ENCODE measurements around the gene OR4Q3.
"Not testable (repeated sequence)": the region's sequence is repeated elsewhere in the genome, so short reads cannot be mapped to it uniquely, and the experiment has no call there.

Gene OR4Q3

DNA sequence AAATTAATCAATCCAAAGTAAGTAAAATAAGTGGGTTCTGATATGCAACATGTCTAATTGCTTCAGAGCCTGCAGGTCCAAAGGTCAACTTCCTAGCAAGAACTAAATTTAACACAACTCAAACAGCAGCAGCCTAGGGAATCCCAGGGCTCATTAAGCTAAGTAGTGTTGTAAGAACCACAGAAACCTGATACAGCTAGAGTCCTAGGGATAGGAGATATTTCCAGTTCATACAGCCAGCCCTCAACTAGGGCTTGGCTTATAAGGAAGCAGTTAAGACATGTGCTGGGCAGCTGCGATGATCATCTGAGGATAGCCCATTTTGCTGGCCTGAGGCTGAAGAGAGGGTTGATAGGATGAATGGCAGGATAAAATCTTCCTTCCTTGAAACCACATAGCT, at the start of gene OR4Q3:
TSS of gene OR4Q3 (plus strand) at position 316 of the 400 bp plus-strand sequence.
- DNase-seq, result no peak

DNA sequence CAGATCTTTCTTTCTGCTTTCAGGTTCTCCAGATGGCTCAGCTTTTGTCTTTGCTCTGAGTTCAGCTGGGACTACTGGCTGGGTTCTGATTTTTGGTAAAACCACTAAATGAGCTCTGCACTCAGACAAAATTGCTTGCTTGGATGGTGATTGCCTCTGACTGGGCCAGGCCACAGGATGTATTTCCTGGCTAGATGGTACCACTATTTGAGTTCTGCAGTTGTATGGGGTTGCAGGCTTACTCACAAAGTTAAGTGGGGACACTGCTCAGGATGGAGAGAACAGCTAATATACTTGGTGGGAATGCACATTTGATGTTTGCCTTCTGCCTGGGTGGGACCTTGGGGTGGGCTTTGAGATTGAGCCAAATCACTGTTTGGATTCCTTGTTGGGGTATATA, 14.0 kb upstream of the OR4Q3 start:
- DNase-seq, result no peak

DNA sequence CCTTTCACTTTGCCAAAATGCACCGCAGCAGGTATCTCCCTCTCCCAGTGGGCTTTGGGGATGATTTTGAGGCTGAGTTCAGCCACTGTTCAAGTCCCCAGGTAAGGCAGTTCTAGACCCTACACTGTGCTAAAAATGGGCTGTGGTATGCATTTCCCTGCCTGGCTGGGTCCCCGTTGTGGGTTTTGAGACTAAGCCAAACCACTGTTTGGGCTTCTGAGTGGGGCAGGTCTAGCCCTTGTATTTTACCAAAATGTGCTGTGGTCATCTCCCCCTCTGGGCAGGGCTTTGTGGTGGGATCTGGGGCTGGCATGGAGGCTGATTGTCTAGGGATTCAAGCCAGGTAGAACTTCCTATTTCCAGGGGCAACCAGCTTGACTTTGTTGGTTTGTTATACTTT, 13.6 kb upstream of the OR4Q3 start:
- no peak for DNase-seq

DNA sequence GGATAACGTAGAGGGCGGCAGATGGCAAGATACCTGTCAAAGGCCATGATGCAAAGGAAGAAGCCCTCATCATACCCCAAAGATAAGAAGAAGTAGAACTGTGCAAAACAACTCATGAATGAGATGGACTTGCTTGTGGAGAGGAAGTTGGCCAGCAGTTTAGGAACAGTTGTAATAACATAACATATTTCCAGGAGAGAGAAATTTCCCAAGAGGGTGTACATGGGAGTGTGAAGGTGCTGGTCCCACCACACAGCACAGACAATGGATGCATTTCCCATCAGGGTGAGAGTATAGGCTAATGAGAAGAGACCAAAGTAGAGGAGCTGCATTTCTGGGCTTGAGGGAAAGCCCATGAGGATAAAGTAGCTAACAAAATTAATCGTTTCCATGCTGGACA, 9.5 kb upstream of the OR4Q3 start:
- DNase-seq, result not testable (repeated sequence)

DNA sequence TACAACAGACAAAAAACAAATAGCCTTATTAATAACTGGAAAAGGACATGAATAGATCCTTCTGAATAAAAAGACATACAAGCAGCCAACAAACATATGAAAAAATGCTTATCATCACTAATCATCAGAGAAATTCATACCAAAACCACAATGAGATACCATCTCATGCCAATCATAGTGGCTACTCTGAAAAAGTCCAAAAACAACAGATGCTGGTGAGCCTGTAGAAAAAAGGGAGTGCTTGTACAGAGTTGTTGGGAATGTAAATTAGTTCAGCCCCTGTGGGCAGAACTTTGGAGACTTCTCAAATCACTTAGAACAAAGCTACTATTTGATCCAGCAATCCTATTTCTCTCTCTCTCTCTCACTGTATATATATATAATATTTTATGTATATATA, 8.9 kb downstream of the OR4Q3 start:
- not testable (repeated sequence) for DNase-seq

DNA sequence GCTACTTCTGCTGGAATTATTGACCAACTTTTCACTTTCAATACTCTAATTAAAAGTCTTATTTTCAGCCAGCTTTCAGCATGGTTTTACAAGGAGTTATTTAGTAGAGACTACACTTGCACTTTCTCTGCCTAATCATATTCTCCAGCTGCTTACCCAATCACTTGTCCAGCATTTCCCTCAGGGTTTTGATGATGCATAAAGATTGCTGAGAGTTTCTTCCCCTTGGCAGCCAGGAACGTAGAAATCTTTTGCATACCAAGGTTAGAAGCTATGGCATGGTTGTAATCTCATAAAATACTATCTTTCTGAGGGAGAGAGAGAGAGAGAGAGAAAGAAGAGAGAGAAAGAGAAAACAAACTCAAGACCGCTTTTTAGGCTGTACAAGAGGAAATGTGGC, 10.8 kb downstream of the OR4Q3 start:
- DNase-seq, result no peak

DNA sequence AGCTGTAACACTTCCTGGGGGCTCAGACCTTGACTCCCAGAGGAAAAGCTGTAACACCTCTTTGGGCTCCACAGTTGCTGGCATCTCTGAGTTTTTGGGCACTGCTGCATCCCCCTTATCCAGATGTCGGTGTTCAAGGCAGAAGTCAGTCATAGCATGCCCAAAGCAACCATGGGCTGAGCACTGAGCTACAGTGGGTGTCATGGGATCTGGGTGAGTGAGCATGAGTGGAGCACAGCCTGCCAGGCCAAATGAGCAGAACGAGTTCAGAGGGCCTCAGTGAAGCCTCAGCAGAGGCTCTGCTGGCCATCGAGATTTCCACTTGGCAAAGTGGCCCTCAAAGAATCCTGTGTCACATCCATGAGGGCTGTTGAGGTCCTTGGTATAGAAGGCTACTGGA, 28.1 kb downstream of the OR4Q3 start:
- not testable (repeated sequence) for DNase-seq

DNA sequence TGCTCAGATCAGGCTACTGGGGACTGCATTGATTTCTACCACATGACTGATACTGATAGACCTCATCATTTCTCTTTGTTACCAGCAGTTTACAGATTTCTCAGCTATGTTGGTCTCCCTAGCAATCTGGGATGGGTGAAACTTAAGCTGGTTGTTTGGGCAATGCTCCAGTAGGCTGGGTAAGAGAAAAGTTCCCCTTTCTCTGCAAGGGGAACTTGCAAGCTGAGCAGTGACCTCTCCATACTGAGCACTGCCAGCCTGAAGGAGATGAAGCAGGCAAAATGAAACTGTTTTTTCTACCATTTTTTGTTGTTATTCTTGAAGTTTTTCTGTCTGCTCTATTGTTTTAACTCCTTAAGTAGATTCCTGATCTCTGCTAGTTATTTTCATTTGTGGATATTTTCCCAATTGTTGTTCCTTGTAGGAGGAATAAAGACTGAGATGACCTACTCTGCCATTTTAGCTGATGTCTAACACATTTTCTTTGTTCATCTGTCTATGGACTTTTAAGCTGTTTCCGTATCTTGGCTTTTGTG, 28.6 kb downstream of the OR4Q3 start:
- DNase-seq, result no peak

DNA sequence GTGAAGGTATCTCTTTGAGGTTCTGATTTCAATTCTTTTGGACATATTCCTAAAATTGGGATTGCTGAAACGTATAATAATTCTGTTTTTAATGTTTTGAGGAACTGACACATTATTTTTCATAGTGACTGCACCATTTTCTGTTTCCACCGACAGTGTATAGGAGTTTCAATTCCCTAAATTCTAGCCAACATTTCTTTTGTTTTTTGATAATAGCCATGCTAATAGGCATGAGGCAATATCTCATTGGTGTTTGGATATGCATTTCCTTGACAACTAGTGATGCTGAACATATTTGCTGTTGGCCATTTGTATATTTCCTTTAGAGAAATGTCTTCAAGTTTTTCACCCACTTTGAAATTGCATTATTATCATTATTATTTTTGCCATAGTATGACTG, 29.1 kb downstream of the OR4Q3 start:
- not testable (repeated sequence) for DNase-seq

DNA sequence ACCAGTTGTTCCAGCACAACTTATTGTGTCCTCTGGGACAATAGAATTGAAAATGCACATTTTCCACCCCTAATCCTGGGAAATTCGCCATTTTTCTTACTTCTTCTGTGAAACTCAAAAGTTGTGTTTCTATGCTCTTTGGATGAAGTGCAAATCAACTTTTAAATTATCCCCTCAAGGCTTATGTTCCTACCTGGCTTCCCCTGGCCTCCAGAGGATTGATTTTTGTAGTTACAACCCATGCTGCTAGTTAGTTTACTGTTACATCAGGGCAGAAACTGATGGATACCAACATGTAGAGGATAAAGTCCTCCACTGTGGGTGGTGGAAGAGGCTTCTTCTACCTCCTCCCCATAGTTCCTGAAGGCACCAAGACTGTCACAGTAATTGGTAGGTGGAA, 29.8 kb downstream of the OR4Q3 start, which contains the start of gene OR4M1:
TSS of gene OR4M1 (plus strand) at position 301 of the 400 bp plus-strand sequence. CDS start 6,819 bp downstream, outside the sequence.
- not testable (repeated sequence) for DNase-seq

DNA sequence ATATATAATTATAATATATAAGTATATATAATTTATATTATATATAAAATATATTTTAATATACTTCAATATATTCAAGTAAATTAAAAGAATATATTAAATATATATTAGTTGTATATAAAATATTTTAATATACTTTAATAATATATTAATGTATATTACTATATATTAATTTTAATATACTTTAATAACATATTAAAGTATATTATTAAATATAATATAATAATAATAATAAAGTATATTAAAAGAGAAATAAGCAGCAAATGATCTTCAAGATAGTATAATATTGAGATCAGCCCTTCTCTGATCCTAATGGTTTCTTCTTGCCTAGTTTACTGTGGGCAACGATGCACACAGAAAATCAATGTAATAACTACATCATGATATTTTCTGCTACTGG, 32.2 kb downstream of the OR4Q3 start:
- DNase-seq, result no peak

DNA sequence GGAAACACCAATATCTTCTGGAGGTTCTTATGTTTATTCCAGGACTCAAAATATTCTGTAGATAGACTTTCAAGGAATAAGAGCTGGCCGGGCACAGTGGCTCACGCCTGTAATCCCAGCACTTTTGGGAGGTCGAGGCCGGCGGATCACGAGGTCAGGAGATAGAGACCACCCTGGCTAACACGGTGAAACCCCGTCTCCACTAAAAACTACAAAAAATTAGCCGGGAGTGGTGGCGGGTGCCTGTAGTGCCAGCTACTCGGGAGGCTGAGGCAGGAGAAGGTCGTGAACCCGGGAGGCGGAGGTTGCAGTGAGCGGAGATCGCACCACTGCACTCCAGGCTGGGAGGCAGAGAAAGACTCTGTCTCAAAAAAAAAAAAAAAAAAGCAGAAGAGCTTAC, 42.5 kb downstream of the OR4Q3 start:
- DNase-seq, result not testable (repeated sequence)

DNA sequence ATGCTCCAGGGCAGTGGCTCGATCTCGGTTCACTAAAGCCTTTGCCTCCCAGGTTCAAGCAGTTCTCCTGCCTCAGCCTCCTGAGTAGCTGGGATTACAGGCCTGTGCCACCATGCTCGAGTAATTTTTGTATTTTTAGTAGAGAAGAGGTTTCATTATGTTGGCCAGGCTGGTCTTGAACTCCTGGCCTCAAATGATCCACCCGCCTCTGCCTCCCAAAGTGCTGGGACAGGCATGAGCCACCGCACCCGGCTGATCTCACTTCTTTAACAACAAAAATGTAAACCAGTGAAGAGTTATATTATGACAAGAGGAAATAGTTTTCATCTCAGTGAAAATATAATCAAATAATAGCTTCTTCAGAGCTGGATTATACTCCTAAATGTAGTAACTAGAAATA, 43.9 kb downstream of the OR4Q3 start:
- DNase-seq, result not testable (repeated sequence)

DNA sequence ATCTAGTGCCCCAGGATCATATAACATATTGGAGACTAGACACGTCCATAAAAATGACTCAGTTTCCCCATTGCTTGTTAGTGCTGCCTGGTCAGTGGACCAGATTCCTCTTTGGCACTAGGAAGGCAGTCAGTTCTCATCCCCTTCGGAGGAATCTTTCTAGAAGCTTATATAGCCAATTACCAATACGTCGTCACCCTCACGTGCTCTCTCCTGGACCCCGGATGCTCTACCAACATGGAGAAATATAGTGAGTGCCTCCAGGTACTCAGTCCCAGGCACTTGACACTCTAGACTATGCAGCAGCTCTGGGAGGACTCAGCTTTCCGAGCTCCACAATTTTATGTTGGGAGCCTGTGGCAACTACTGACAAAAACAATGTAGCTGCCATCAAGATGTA, 44.8 kb downstream of the OR4Q3 start:
- DNase-seq, result not testable (repeated sequence)

DNA sequence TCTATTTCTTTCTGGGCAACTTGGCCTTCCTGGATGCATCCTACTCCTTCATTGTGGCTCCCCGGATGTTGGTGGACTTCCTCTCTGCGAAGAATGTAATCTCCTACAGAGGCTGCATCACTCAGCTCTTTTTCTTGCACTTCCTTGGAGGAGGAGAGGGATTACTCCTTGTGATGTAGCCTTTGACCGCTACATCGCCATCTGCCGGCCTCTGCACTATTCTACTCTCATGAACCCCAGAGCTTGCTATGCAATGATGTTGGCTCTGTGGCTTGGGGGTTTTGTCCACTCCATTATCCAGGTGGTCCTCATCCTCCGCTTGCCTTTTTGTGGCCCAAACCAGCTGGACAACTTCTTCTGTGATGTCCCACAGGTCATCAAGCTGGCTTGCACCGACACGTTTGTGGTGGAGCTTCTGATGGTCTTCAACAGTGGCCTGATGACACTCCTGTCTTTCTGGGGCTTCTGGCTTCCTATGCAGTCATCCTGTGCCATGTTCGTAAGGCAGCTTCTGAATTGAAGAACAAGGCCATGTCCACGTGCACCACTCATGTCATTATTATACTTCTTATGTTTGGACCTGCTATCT, 53.2 kb downstream of the OR4Q3 start:
- DNase-seq, result not testable (repeated sequence)

All from EL (cell line).